ENCODE data around the gene PPP2R5A.

DNA sequence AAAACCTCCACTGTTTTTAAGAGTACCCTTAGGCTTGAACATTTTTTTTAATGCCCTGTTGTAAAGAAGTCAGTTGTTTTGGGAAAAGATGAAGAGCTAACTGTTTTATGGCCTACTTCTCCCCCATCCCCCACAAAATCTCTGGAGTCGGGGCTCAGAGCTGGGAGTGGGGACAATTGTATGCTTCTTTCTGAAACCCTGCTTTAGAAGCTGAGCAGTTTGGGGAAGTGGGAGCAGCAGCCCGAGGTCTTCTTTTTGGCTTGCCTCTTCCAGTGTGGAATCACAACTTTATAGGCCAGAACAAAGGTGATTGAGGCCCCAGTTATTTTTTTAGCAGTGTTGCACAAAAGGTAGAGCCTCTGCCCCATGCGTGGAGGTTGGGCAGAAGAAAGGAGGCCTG, 25.2 kb downstream of the PPP2R5A start:
- TF ChIP-seq ZXDB (tag by site-specific recombination; IDR thresholded peaks at IDR 0.05) = no peak
- no peak for TF ChIP-seq HOXA7 (CRISPR knock-in tag; IDR thresholded peaks at IDR 0.05; ENCODE audit: borderline replicate concordance)
- TF ChIP-seq ZNF596 (tag by site-specific recombination; IDR thresholded peaks at IDR 0.05) = no peak
- TF ChIP-seq BCL11B (tag by site-specific recombination; IDR thresholded peaks at IDR 0.05; ENCODE audit: low read depth) = no peak
- TF ChIP-seq, protein P1, sequence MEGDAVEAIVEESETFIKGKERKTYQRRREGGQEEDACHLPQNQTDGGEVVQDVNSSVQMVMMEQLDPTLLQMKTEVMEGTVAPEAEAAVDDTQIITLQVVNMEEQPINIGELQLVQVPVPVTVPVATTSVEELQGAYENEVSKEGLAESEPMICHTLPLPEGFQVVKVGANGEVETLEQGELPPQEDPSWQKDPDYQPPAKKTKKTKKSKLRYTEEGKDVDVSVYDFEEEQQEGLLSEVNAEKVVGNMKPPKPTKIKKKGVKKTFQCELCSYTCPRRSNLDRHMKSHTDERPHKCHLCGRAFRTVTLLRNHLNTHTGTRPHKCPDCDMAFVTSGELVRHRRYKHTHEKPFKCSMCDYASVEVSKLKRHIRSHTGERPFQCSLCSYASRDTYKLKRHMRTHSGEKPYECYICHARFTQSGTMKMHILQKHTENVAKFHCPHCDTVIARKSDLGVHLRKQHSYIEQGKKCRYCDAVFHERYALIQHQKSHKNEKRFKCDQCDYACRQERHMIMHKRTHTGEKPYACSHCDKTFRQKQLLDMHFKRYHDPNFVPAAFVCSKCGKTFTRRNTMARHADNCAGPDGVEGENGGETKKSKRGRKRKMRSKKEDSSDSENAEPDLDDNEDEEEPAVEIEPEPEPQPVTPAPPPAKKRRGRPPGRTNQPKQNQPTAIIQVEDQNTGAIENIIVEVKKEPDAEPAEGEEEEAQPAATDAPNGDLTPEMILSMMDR (tag by site-specific recombination; IDR thresholded peaks at IDR 0.05) = no peak
- TF ChIP-seq ZNF623 (tag by site-specific recombination; IDR thresholded peaks at IDR 0.05) = no peak
- TF ChIP-seq ZNF670 (tag by site-specific recombination; IDR thresholded peaks at IDR 0.05; ENCODE audit: low read depth) = no peak
- TF ChIP-seq ZNF660 (tag by site-specific recombination; IDR thresholded peaks at IDR 0.05) = no peak
- TF ChIP-seq ZNF416 (tag by site-specific recombination; IDR thresholded peaks at IDR 0.05) = no peak
- no peak for TF ChIP-seq SP3 (tag by site-specific recombination; IDR thresholded peaks at IDR 0.05)
- no peak for TF ChIP-seq HOXC10 (CRISPR knock-in tag; IDR thresholded peaks at IDR 0.05)
- TF ChIP-seq, protein P2, sequence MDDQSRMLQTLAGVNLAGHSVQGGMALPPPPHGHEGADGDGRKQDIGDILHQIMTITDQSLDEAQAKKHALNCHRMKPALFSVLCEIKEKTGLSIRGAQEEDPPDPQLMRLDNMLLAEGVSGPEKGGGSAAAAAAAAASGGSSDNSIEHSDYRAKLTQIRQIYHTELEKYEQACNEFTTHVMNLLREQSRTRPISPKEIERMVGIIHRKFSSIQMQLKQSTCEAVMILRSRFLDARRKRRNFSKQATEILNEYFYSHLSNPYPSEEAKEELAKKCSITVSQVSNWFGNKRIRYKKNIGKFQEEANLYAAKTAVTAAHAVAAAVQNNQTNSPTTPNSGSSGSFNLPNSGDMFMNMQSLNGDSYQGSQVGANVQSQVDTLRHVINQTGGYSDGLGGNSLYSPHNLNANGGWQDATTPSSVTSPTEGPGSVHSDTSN (CRISPR knock-in tag; IDR thresholded peaks at IDR 0.05) = no peak
- TF ChIP-seq, protein P3, sequence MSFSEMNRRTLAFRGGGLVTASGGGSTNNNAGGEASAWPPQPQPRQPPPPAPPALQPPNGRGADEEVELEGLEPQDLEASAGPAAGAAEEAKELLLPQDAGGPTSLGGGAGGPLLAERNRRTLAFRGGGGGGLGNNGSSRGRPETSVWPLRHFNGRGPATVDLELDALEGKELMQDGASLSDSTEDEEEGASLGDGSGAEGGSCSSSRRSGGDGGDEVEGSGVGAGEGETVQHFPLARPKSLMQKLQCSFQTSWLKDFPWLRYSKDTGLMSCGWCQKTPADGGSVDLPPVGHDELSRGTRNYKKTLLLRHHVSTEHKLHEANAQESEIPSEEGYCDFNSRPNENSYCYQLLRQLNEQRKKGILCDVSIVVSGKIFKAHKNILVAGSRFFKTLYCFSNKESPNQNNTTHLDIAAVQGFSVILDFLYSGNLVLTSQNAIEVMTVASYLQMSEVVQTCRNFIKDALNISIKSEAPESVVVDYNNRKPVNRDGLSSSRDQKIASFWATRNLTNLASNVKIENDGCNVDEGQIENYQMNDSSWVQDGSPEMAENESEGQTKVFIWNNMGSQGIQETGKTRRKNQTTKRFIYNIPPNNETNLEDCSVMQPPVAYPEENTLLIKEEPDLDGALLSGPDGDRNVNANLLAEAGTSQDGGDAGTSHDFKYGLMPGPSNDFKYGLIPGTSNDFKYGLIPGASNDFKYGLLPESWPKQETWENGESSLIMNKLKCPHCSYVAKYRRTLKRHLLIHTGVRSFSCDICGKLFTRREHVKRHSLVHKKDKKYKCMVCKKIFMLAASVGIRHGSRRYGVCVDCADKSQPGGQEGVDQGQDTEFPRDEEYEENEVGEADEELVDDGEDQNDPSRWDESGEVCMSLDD (tag by site-specific recombination; IDR thresholded peaks at IDR 0.05) = no peak
- TF ChIP-seq, protein P4, sequence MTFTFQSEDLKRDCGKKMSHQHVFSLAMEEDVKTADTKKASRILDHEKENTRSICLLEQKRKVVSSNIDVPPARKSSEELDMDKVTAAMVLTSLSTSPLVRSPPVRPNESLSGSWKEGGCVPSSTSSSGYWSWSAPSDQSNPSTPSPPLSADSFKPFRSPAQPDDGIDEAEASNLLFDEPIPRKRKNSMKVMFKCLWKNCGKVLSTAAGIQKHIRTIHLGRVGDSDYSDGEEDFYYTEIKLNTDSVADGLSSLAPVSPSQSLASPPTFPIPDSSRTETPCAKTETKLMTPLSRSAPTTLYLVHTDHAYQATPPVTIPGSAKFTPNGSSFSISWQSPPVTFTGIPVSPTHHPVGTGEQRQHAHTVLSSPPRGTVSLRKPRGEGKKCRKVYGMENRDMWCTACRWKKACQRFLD (tag by site-specific recombination; IDR thresholded peaks at IDR 0.05) = no peak

All from HEK293 (cell line).